ENCODE measurements around the gene NOD1.
A peak's percentile ranks its signal among the peaks of the same experiment; 100 is the strongest.
"Not testable (repeated sequence)": the region's sequence is repeated elsewhere in the genome, so short reads cannot be mapped to it uniquely, and the experiment has no call there.

NOD1 gene

GRCh38 chr7:30478349-30479201 is at the start of gene NOD1:
TSS of gene NOD1 (minus strand) at chr7:30478784. CDS start at chr7:30456921, 21,863 bp downstream.
- Histone ChIP-seq H3K36me3 (ENCODE audit: insufficient read depth, low read length) (no peaks in the 10 kb centered on the region), H3K4me1 (ENCODE audit: insufficient read depth, low read length) (peaks cover 25% of the 10 kb centered on the region)

GRCh38 chr7:30527297-30527696 is 48.7 kb upstream of the NOD1 start:
- not testable (repeated sequence) for H3K9me3 ChIP-seq (ENCODE audit: low read length); H3K36me3 ChIP-seq (ENCODE audit: insufficient read depth, low read length); H3K4me1 ChIP-seq (ENCODE audit: insufficient read depth, low read length); H3K4me3 ChIP-seq (ENCODE audit: low read depth in 1 of 2, low read length in 2 of 2); H3K27me3 ChIP-seq (ENCODE audit: control insufficient read depth in 1 of 2, insufficient read depth in 2 of 2, low read length in 2 of 2); H3K27ac ChIP-seq (ENCODE audit: low read depth, low read length); H3K9ac ChIP-seq (ENCODE audit: low read length)

More at GRCh38 chr7:30478349-30479201, at the start of gene NOD1:
- peak within 1 kb of the TSS; percentile 92 for H3K27ac ChIP-seq (ENCODE audit: low read depth, low read length)
- H3K4me3 ChIP-seq (ENCODE audit: low read depth in 1 of 2, low read length in 2 of 2) = peak within 1 kb of the TSS; percentile 75 to 97
- H3K9me3 ChIP-seq (ENCODE audit: low read length) = no peaks in the 10 kb centered on the region
- peak within 1 kb of the TSS; percentile 45 for H3K9ac ChIP-seq (ENCODE audit: low read length)
- no peaks in the 10 kb centered on the region for H3K27me3 ChIP-seq (ENCODE audit: control insufficient read depth in 1 of 2, insufficient read depth in 2 of 2, low read length in 2 of 2)

- no peaks in the 10 kb centered on the region for H3K9me3 ChIP-seq (ENCODE audit: low read length)
- H3K36me3 ChIP-seq (ENCODE audit: insufficient read depth, low read length) = no peaks in the 10 kb centered on the region
- H3K27me3 ChIP-seq (ENCODE audit: control insufficient read depth in 1 of 2, insufficient read depth in 2 of 2, low read length in 2 of 2) = no peaks in the 10 kb centered on the region
- no peak overlapping the region for H3K9ac ChIP-seq (ENCODE audit: low read length)
- H3K27ac ChIP-seq (ENCODE audit: low read depth, low read length) = no peak overlapping the region
- no peak overlapping the region for H3K4me3 ChIP-seq (ENCODE audit: low read depth in 1 of 2, low read length in 2 of 2)
- peaks cover 4% of the 10 kb centered on the region for H3K4me1 ChIP-seq (ENCODE audit: insufficient read depth, low read length)
These were observed 47.6 kb upstream of the NOD1 start for GRCh38 chr7:30526163-30526562.

- Histone ChIP-seq H3K9me3 (ENCODE audit: low read length) (no peaks in the 10 kb centered on the region), H3K27ac (ENCODE audit: low read depth, low read length) (no peak overlapping the region), H3K27me3 (ENCODE audit: control insufficient read depth in 1 of 2, insufficient read depth in 2 of 2, low read length in 2 of 2) (no peaks in the 10 kb centered on the region), H3K4me1 (ENCODE audit: insufficient read depth, low read length) (peaks cover 4% of the 10 kb centered on the region), H3K9ac (ENCODE audit: low read length) (no peak overlapping the region), H3K36me3 (ENCODE audit: insufficient read depth, low read length) (no peaks in the 10 kb centered on the region), H3K4me3 (ENCODE audit: low read depth in 1 of 2, low read length in 2 of 2) (no peak overlapping the region)
These were observed 46.8 kb upstream of the NOD1 start for GRCh38 chr7:30525429-30525828.

- Histone ChIP-seq H3K4me1 (ENCODE audit: insufficient read depth, low read length) (peaks cover 4% of the 10 kb centered on the region), H3K9me3 (ENCODE audit: low read length) (no peaks in the 10 kb centered on the region), H3K27me3 (ENCODE audit: control insufficient read depth in 1 of 2, insufficient read depth in 2 of 2, low read length in 2 of 2) (no peaks in the 10 kb centered on the region), H3K4me3 (ENCODE audit: low read depth in 1 of 2, low read length in 2 of 2) (no peak overlapping the region), H3K9ac (ENCODE audit: low read length) (no peak overlapping the region), H3K27ac (ENCODE audit: low read depth, low read length) (no peak overlapping the region), H3K36me3 (ENCODE audit: insufficient read depth, low read length) (no peaks in the 10 kb centered on the region)
These were observed 46.0 kb upstream of the NOD1 start for GRCh38 chr7:30524545-30524944.

GRCh38 chr7:30523466-30523865 is 44.9 kb upstream of the NOD1 start:
- Histone ChIP-seq H3K9me3 (ENCODE audit: low read length) (no peaks in the 10 kb centered on the region), H3K9ac (ENCODE audit: low read length) (no peak overlapping the region), H3K4me3 (ENCODE audit: low read depth in 1 of 2, low read length in 2 of 2) (no peak overlapping the region), H3K36me3 (ENCODE audit: insufficient read depth, low read length) (no peaks in the 10 kb centered on the region), H3K27me3 (ENCODE audit: control insufficient read depth in 1 of 2, insufficient read depth in 2 of 2, low read length in 2 of 2) (no peaks in the 10 kb centered on the region), H3K27ac (ENCODE audit: low read depth, low read length) (no peak overlapping the region), H3K4me1 (ENCODE audit: insufficient read depth, low read length) (peaks cover 4% of the 10 kb centered on the region)

GRCh38 chr7:30522159-30522558 is 43.6 kb upstream of the NOD1 start:
- no peak overlapping the region for H3K4me3 ChIP-seq (ENCODE audit: low read depth in 1 of 2, low read length in 2 of 2)
- H3K4me1 ChIP-seq (ENCODE audit: insufficient read depth, low read length) = peaks cover 4% of the 10 kb centered on the region
- no peak overlapping the region for H3K27ac ChIP-seq (ENCODE audit: low read depth, low read length)
- no peaks in the 10 kb centered on the region for H3K36me3 ChIP-seq (ENCODE audit: insufficient read depth, low read length)
- no peaks in the 10 kb centered on the region for H3K9me3 ChIP-seq (ENCODE audit: low read length)
- no peak overlapping the region for H3K9ac ChIP-seq (ENCODE audit: low read length)
- no peaks in the 10 kb centered on the region for H3K27me3 ChIP-seq (ENCODE audit: control insufficient read depth in 1 of 2, insufficient read depth in 2 of 2, low read length in 2 of 2)

GRCh38 chr7:30521532-30521931 is 42.9 kb upstream of the NOD1 start:
- Histone ChIP-seq H3K9me3 (ENCODE audit: low read length) (no peaks in the 10 kb centered on the region), H3K4me3 (ENCODE audit: low read depth in 1 of 2, low read length in 2 of 2) (no peak overlapping the region), H3K4me1 (ENCODE audit: insufficient read depth, low read length) (peaks cover 4% of the 10 kb centered on the region), H3K27me3 (ENCODE audit: control insufficient read depth in 1 of 2, insufficient read depth in 2 of 2, low read length in 2 of 2) (no peaks in the 10 kb centered on the region), H3K36me3 (ENCODE audit: insufficient read depth, low read length) (no peaks in the 10 kb centered on the region), H3K9ac (ENCODE audit: low read length) (no peak overlapping the region), H3K27ac (ENCODE audit: low read depth, low read length) (no peak overlapping the region)

GRCh38 chr7:30519122-30519521 is 40.5 kb upstream of the NOD1 start:
- Histone ChIP-seq H3K9me3 (ENCODE audit: low read length) (no peaks in the 10 kb centered on the region), H3K4me1 (ENCODE audit: insufficient read depth, low read length) (peaks cover under 1% of the 10 kb centered on the region), H3K9ac (ENCODE audit: low read length) (no peak overlapping the region), H3K27ac (ENCODE audit: low read depth, low read length) (no peak overlapping the region), H3K36me3 (ENCODE audit: insufficient read depth, low read length) (no peaks in the 10 kb centered on the region), H3K4me3 (ENCODE audit: low read depth in 1 of 2, low read length in 2 of 2) (no peak overlapping the region), H3K27me3 (ENCODE audit: control insufficient read depth in 1 of 2, insufficient read depth in 2 of 2, low read length in 2 of 2) (no peaks in the 10 kb centered on the region)

GRCh38 chr7:30515761-30516160 is 37.2 kb upstream of the NOD1 start:
- H3K9ac ChIP-seq (ENCODE audit: low read length) = no peak overlapping the region
- H3K27me3 ChIP-seq (ENCODE audit: control insufficient read depth in 1 of 2, insufficient read depth in 2 of 2, low read length in 2 of 2) = no peaks in the 10 kb centered on the region
- no peaks in the 10 kb centered on the region for H3K36me3 ChIP-seq (ENCODE audit: insufficient read depth, low read length)
- H3K27ac ChIP-seq (ENCODE audit: low read depth, low read length) = no peak overlapping the region
- no peaks in the 10 kb centered on the region for H3K4me1 ChIP-seq (ENCODE audit: insufficient read depth, low read length)
- no peaks in the 10 kb centered on the region for H3K9me3 ChIP-seq (ENCODE audit: low read length)
- no peak overlapping the region for H3K4me3 ChIP-seq (ENCODE audit: low read depth in 1 of 2, low read length in 2 of 2)

GRCh38 chr7:30514776-30515175 is 36.2 kb upstream of the NOD1 start:
- Histone ChIP-seq H3K27ac (ENCODE audit: low read depth, low read length) (no peak overlapping the region), H3K36me3 (ENCODE audit: insufficient read depth, low read length) (no peaks in the 10 kb centered on the region), H3K4me1 (ENCODE audit: insufficient read depth, low read length) (no peaks in the 10 kb centered on the region), H3K9ac (ENCODE audit: low read length) (no peak overlapping the region), H3K4me3 (ENCODE audit: low read depth in 1 of 2, low read length in 2 of 2) (no peak overlapping the region), H3K9me3 (ENCODE audit: low read length) (no peaks in the 10 kb centered on the region), H3K27me3 (ENCODE audit: control insufficient read depth in 1 of 2, insufficient read depth in 2 of 2, low read length in 2 of 2) (no peaks in the 10 kb centered on the region)

- Histone ChIP-seq H3K27me3 (ENCODE audit: control insufficient read depth in 1 of 2, insufficient read depth in 2 of 2, low read length in 2 of 2) (no peaks in the 10 kb centered on the region), H3K4me1 (ENCODE audit: insufficient read depth, low read length) (no peaks in the 10 kb centered on the region), H3K36me3 (ENCODE audit: insufficient read depth, low read length) (no peaks in the 10 kb centered on the region), H3K27ac (ENCODE audit: low read depth, low read length) (no peak overlapping the region), H3K9ac (ENCODE audit: low read length) (no peak overlapping the region), H3K4me3 (ENCODE audit: low read depth in 1 of 2, low read length in 2 of 2) (no peak overlapping the region), H3K9me3 (ENCODE audit: low read length) (no peaks in the 10 kb centered on the region)
These were observed 35.6 kb upstream of the NOD1 start for GRCh38 chr7:30514177-30514576.

Data from muscle layer of colon (tissue), 2 donors.